Measurements from ENCODE around the gene RTKN.

Gene RTKN

DNA sequence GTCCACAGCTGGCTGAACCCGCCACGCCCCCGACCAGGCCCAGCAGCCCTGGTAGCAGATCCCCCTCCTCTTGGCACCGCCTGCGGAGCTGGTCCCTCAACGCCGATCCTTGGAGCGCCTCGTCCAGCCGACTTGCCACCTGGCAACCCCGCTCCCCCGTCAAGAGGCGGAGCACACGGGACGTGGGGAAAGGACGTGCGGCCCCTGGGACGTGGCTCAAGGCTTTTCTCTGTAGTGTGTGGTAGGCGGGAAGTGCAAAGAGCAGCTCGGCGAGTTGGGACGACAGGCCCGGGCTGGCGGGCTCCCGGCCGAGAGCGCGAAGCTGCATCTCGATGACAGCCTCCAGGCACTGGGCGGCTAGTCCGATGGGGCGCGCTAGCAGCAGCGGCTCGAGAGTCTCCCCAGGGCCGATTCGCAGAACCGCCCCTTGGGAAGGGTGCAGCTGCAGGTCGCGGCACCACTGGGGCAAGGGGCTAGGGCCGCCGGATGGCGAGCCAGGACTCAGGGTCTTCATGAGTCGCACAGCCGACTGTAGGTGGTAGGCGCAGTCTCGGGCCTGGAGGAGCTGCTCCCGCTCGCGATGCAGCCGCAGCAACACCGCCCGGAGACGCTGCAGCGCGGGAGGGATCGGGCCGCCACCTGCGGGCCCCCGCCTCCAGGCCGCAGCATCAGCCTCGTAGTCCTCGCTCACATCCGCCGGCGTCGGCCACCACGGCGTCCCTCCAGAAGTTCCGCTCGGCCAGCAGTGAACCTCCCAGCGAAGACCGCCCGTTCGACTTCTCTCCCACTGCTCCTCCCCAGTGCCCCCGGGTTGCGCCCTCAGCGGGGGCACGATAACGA lies 40.4 kb upstream of the RTKN start:
- TF ChIP-seq, protein P1, sequence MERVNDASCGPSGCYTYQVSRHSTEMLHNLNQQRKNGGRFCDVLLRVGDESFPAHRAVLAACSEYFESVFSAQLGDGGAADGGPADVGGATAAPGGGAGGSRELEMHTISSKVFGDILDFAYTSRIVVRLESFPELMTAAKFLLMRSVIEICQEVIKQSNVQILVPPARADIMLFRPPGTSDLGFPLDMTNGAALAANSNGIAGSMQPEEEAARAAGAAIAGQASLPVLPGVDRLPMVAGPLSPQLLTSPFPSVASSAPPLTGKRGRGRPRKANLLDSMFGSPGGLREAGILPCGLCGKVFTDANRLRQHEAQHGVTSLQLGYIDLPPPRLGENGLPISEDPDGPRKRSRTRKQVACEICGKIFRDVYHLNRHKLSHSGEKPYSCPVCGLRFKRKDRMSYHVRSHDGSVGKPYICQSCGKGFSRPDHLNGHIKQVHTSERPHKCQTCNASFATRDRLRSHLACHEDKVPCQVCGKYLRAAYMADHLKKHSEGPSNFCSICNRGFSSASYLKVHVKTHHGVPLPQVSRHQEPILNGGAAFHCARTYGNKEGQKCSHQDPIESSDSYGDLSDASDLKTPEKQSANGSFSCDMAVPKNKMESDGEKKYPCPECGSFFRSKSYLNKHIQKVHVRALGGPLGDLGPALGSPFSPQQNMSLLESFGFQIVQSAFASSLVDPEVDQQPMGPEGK (CRISPR knock-in tag; IDR thresholded peaks at IDR 0.05; ENCODE audit: borderline replicate concordance), result no peak
- TF ChIP-seq ZFP30 (CRISPR knock-in tag; IDR thresholded peaks at IDR 0.05) (no peak), SNAI2 (CRISPR knock-in tag; IDR thresholded peaks at IDR 0.05) (no peak), RARB (CRISPR knock-in tag; IDR thresholded peaks at IDR 0.05) (no peak), ESRRG (CRISPR knock-in tag; IDR thresholded peaks at IDR 0.05) (no peak), OSR1 (CRISPR knock-in tag; IDR thresholded peaks at IDR 0.05) (no peak), TSHZ2 (CRISPR knock-in tag; IDR thresholded peaks at IDR 0.05) (no peak), ZNF70 (CRISPR knock-in tag; IDR thresholded peaks at IDR 0.05) (no peak), PPARA (CRISPR knock-in tag; IDR thresholded peaks at IDR 0.05; ENCODE audit: borderline replicate concordance) (no peak), ZFP3 (CRISPR knock-in tag; IDR thresholded peaks at IDR 0.05) (no peak), TCF4 (CRISPR knock-in tag; IDR thresholded peaks at IDR 0.05; ENCODE audit: borderline replicate concordance) (no peak), POU6F1 (CRISPR knock-in tag; IDR thresholded peaks at IDR 0.05; ENCODE audit: borderline replicate concordance, low read depth) (no peak), ZC3H10 (CRISPR knock-in tag; IDR thresholded peaks at IDR 0.05) (no peak), ZNF565 (CRISPR knock-in tag; conservative IDR thresholded peaks at IDR 0.05; ENCODE audit: low read depth) (no peak)
- TF ChIP-seq, protein P2, sequence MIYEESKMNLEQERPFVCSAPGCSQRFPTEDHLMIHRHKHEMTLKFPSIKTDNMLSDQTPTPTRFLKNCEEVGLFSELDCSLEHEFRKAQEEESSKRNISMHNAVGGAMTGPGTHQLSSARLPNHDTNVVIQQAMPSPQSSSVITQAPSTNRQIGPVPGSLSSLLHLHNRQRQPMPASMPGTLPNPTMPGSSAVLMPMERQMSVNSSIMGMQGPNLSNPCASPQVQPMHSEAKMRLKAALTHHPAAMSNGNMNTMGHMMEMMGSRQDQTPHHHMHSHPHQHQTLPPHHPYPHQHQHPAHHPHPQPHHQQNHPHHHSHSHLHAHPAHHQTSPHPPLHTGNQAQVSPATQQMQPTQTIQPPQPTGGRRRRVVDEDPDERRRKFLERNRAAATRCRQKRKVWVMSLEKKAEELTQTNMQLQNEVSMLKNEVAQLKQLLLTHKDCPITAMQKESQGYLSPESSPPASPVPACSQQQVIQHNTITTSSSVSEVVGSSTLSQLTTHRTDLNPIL (CRISPR knock-in tag; IDR thresholded peaks at IDR 0.05; ENCODE audit: low read depth), result no peak
- ATAC-seq, result peak; percentile 67

GRCh38 chr2:74481431-74481830 lies 39.7 kb upstream of the RTKN start:
- TF ChIP-seq ZFP3 (CRISPR knock-in tag; IDR thresholded peaks at IDR 0.05), result no peak
- TF ChIP-seq PPARA (CRISPR knock-in tag; IDR thresholded peaks at IDR 0.05; ENCODE audit: borderline replicate concordance), result no peak
- TF ChIP-seq ZNF565 (CRISPR knock-in tag; conservative IDR thresholded peaks at IDR 0.05; ENCODE audit: low read depth), result no peak
- TF ChIP-seq CSDC2 (CRISPR knock-in tag; IDR thresholded peaks at IDR 0.05), result no peak
- TF ChIP-seq ZNF8 (CRISPR knock-in tag; IDR thresholded peaks at IDR 0.05), result no peak
- TF ChIP-seq GLIS3 (CRISPR knock-in tag; IDR thresholded peaks at IDR 0.05), result no peak
- no peak for TF ChIP-seq ZFP30 (CRISPR knock-in tag; IDR thresholded peaks at IDR 0.05)
- TF ChIP-seq SNAI2 (CRISPR knock-in tag; IDR thresholded peaks at IDR 0.05), result no peak
- TF ChIP-seq, protein P1 (CRISPR knock-in tag; IDR thresholded peaks at IDR 0.05; ENCODE audit: borderline replicate concordance), result no peak
- TF ChIP-seq ARNTL (CRISPR knock-in tag; IDR thresholded peaks at IDR 0.05; ENCODE audit: borderline replicate concordance, low read depth), result no peak
- ATAC-seq, result no peak

GRCh38 chr2:74474899-74475298 lies 33.2 kb upstream of the RTKN start:
- ATAC-seq, result no peak
- TF ChIP-seq POU6F1 (CRISPR knock-in tag; IDR thresholded peaks at IDR 0.05; ENCODE audit: borderline replicate concordance, low read depth), result no peak
- no peak for TF ChIP-seq ZFP30 (CRISPR knock-in tag; IDR thresholded peaks at IDR 0.05)
- TF ChIP-seq RARB (CRISPR knock-in tag; IDR thresholded peaks at IDR 0.05), result no peak
- TF ChIP-seq OSR1 (CRISPR knock-in tag; IDR thresholded peaks at IDR 0.05), result no peak
- TF ChIP-seq GLIS3 (CRISPR knock-in tag; IDR thresholded peaks at IDR 0.05), result no peak
- TF ChIP-seq ZNF8 (CRISPR knock-in tag; IDR thresholded peaks at IDR 0.05), result no peak
- TF ChIP-seq, protein P3, sequence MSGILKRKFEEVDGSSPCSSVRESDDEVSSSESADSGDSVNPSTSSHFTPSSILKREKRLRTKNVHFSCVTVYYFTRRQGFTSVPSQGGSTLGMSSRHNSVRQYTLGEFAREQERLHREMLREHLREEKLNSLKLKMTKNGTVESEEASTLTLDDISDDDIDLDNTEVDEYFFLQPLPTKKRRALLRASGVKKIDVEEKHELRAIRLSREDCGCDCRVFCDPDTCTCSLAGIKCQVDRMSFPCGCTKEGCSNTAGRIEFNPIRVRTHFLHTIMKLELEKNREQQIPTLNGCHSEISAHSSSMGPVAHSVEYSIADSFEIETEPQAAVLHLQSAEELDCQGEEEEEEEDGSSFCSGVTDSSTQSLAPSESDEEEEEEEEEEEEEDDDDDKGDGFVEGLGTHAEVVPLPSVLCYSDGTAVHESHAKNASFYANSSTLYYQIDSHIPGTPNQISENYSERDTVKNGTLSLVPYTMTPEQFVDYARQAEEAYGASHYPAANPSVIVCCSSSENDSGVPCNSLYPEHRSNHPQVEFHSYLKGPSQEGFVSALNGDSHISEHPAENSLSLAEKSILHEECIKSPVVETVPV (CRISPR knock-in tag; IDR thresholded peaks at IDR 0.05), result no peak
- no peak for TF ChIP-seq ISL1 (CRISPR knock-in tag; IDR thresholded peaks at IDR 0.05)
- TF ChIP-seq, protein P1 (CRISPR knock-in tag; IDR thresholded peaks at IDR 0.05; ENCODE audit: borderline replicate concordance), result no peak
